ENCODE results near the gene ARHGEF11.

Gene ARHGEF11

DNA sequence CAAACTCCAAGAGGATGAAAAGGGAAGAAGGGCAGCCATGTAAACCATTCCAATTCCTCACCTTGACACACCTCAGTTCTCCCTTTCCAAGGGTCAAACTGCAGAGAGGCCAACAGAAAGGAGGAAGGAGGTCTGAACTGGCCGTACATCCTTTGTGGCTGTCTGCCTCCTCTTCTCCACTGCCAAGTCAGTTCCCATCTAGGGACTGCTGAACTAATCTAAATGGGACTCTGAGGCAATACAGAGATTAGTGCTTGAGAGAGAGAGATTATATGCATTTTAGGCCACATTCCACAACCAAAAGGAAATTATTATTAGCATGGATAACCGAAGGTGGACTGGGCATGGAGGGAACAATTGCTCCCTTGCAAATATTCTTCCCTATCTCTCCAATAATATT lies 2.7 kb downstream of the ARHGEF11 start:
- DNase-seq (ENCODE audit: low read depth) = no peak
- H3K4me3 ChIP-seq (ENCODE audit: low read depth, low read length) = no peak overlapping the region
- TF ChIP-seq POLR2A (IDR thresholded peaks at IDR 0.05; ENCODE audit: extremely low read depth, insufficient read length) (no peak), CTCF (IDR thresholded peaks at IDR 0.05; ENCODE audit: low read depth, low read length) (no peak), MAX (IDR thresholded peaks at IDR 0.05; ENCODE audit: low read depth, low read length) (no peak), MYC (IDR thresholded peaks at IDR 0.05; ENCODE audit: low read depth, low read length) (no peak)

DNA sequence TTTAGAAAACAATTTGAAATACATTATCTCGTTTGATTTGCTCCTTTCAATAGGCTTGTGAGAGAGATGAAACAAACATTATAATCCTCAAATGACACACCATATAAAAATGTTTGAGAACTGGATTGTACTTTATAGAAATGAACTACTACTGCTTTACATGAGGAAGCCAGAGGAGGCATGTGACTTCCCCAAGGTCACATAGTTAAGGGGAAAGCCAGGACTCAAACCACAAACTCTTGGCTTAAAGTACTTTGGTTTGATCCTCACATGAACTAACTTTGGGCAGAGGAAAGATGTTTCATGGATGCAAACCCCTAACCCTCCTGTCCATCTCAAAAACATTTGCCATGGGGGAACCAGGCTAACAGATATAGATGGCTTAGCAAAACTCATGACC lies 4.7 kb downstream of the ARHGEF11 start:
- DNase-seq (ENCODE audit: low read depth) = no peak
- no peak overlapping the region for H3K4me3 ChIP-seq (ENCODE audit: low read depth, low read length)
- no peak for TF ChIP-seq MYC (IDR thresholded peaks at IDR 0.05; ENCODE audit: low read depth, low read length)
- no peak for TF ChIP-seq CTCF (IDR thresholded peaks at IDR 0.05; ENCODE audit: low read depth, low read length)
- TF ChIP-seq POLR2A (IDR thresholded peaks at IDR 0.05; ENCODE audit: extremely low read depth, insufficient read length) = no peak
- no peak for TF ChIP-seq MAX (IDR thresholded peaks at IDR 0.05; ENCODE audit: low read depth, low read length)

GRCh38 chr1:157035121-157035520 lies 10.4 kb downstream of the ARHGEF11 start:
- no peak for DNase-seq (ENCODE audit: low read depth)

DNA sequence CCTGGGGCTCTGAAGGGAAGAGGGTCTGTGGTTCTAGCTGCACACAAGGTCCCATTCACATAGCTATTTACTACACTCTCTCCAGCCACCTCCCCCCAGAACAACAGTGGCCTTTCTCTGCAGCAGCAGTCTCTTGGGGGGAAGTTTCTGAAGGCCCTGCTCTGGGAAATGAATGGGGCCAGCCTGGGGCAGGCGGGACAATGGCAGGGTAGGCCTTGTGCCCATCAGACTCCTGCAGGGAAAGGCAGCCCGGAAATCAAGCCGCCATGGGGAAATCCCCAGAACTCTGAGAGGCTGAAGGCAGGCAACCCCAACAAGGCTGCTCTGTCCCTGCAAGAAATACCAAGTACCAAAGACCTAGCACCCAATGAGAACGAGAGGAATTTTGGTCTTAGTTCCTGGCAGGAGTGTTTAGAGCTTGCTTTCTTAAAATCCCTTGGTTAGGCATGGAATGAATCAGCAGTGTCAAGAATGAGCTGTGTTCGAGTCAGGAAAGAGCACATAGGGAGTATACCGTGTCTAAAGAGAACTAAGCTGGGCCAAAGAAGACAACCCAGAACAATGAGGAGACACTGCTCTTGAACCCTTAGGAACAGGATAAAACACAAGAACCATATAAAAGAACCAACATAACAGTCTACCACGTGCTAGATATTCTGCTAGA lies 11.3 kb downstream of the ARHGEF11 start:
- no peak overlapping the region for H3K4me3 ChIP-seq (ENCODE audit: low read depth, low read length)
- TF ChIP-seq MYC (IDR thresholded peaks at IDR 0.05; ENCODE audit: low read depth, low read length) (no peak), POLR2A (IDR thresholded peaks at IDR 0.05; ENCODE audit: extremely low read depth, insufficient read length) (no peak), CTCF (IDR thresholded peaks at IDR 0.05; ENCODE audit: low read depth, low read length) (no peak), MAX (IDR thresholded peaks at IDR 0.05; ENCODE audit: low read depth, low read length) (no peak)
- no peak for DNase-seq (ENCODE audit: low read depth)

More at GRCh38 chr1:157035121-157035520, 10.4 kb downstream of the ARHGEF11 start:
- TF ChIP-seq MYC (IDR thresholded peaks at IDR 0.05; ENCODE audit: low read depth, low read length) = no peak
- TF ChIP-seq MAX (IDR thresholded peaks at IDR 0.05; ENCODE audit: low read depth, low read length) = no peak
- TF ChIP-seq POLR2A (IDR thresholded peaks at IDR 0.05; ENCODE audit: extremely low read depth, insufficient read length) = no peak
- TF ChIP-seq CTCF (IDR thresholded peaks at IDR 0.05; ENCODE audit: low read depth, low read length) = no peak
- no peak overlapping the region for H3K4me3 ChIP-seq (ENCODE audit: low read depth, low read length)

GRCh38 chr1:157033357-157033876 lies 12.1 kb downstream of the ARHGEF11 start:
- no peak for TF ChIP-seq CTCF (IDR thresholded peaks at IDR 0.05; ENCODE audit: low read depth, low read length)
- TF ChIP-seq MAX (IDR thresholded peaks at IDR 0.05; ENCODE audit: low read depth, low read length) = no peak
- no peak for TF ChIP-seq MYC (IDR thresholded peaks at IDR 0.05; ENCODE audit: low read depth, low read length)
- DNase-seq (ENCODE audit: low read depth) = no peak
- H3K4me3 ChIP-seq (ENCODE audit: low read depth, low read length) = no peak overlapping the region

All from NB4 (cell line).